ENCODE results near the gene HDDC2.
"Not testable (repeated sequence)": the region's sequence is repeated elsewhere in the genome, so short reads cannot be mapped to it uniquely, and the experiment has no call there.

- TF ChIP-seq, protein P1, sequence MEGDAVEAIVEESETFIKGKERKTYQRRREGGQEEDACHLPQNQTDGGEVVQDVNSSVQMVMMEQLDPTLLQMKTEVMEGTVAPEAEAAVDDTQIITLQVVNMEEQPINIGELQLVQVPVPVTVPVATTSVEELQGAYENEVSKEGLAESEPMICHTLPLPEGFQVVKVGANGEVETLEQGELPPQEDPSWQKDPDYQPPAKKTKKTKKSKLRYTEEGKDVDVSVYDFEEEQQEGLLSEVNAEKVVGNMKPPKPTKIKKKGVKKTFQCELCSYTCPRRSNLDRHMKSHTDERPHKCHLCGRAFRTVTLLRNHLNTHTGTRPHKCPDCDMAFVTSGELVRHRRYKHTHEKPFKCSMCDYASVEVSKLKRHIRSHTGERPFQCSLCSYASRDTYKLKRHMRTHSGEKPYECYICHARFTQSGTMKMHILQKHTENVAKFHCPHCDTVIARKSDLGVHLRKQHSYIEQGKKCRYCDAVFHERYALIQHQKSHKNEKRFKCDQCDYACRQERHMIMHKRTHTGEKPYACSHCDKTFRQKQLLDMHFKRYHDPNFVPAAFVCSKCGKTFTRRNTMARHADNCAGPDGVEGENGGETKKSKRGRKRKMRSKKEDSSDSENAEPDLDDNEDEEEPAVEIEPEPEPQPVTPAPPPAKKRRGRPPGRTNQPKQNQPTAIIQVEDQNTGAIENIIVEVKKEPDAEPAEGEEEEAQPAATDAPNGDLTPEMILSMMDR (IDR thresholded peaks at IDR 0.05), result not testable (repeated sequence)
- not testable (repeated sequence) for TF ChIP-seq POLR2A (IDR thresholded peaks at IDR 0.05)
These were observed 19.3 kb downstream of the HDDC2 start for GRCh38 chr6:125282470-125282869.
